CD4-positive, alpha-beta memory T cell (primary cell): ENCODE data around the gene GTPBP10. TPM values are rescaled to one million over a fixed set of nuclear protein-coding genes. Genes with fewer than 3 reads are reported as not detected.

Source experiments
- CTCF ChIA-PET: fragments of 350-600 bp; sonication (Branson Sonifier 250); formaldehyde crosslinking; loops from one replicate; lab custom pipeline; 2021; ENCODE audit warnings: inconsistent platforms; ENCODE audit not compliant: partially characterized antibody; lab: Charles Lee
- POLR2A ChIA-PET: fragments of 350-600 bp; sonication (Branson Sonifier 250); formaldehyde crosslinking; loops from one replicate; lab custom pipeline; 2021; ENCODE audit not compliant: partially characterized antibody; lab: Charles Lee
- DNase-seq, 5 donors: peaks; one replicate each; pipeline versions ENCODE4 v3.0.0 to v3.0.0-alpha.2; 2020 to 2022; ENCODE audit warnings: mixed read lengths in 1 of 5
- H3K27ac ChIP-seq: one replicate; pipeline ENCODE4 v1.7.0; 2013; ENCODE audit warnings: low read depth, low read length
- H3K27me3 ChIP-seq: 2 replicates; pipeline ENCODE4 v1.7.0; 2013; ENCODE audit warnings: mild to moderate bottlenecking, low read length, moderate library complexity; ENCODE audit not compliant: insufficient read depth
- H3K36me3 ChIP-seq: 2 replicates; pipeline ENCODE4 v1.7.0; 2013; ENCODE audit warnings: mild to moderate bottlenecking, low read length, moderate library complexity; ENCODE audit not compliant: insufficient read depth
- H3K4me1 ChIP-seq: 2 replicates; pipeline ENCODE4 v1.7.0; 2013; ENCODE audit warnings: mild to moderate bottlenecking, low read length, moderate library complexity; ENCODE audit not compliant: insufficient read depth
- H3K4me3 ChIP-seq, 2 donors: one replicate each; pipeline ENCODE4 v1.7.0; 2013; ENCODE audit warnings: low read length in 2 of 2, mild to moderate bottlenecking in 1 of 2
- H3K9me3 ChIP-seq, 2 donors: one replicate each; pipeline ENCODE4 v1.7.0; 2013; ENCODE audit warnings: low read length in 2 of 2, control low read depth in 1 of 2; ENCODE audit not compliant: control insufficient read depth in 1 of 2
- H3K27ac Mint-ChIP-seq, 7 donors: one replicate each; pipeline ENCODE4 v1.8.0; 2020 to 2021; ENCODE audit warnings: mixed read lengths in 7 of 7, mild to moderate bottlenecking in 6 of 7, inconsistent platforms in 3 of 7, moderate library complexity in 3 of 7
- H3K27me3 Mint-ChIP-seq, 2 donors: one replicate each; pipeline ENCODE4 v1.8.0; 2020 to 2021; ENCODE audit warnings: mixed read lengths in 2 of 2
- H3K36me3 Mint-ChIP-seq, 2 donors: one replicate each; pipeline ENCODE4 v1.8.0; 2020 to 2021; ENCODE audit warnings: mixed read lengths in 2 of 2, inconsistent platforms in 1 of 2, mild to moderate bottlenecking in 1 of 2
- H3K4me1 Mint-ChIP-seq, 4 donors: one replicate each; pipeline ENCODE4 v1.8.0; 2020 to 2021; ENCODE audit warnings: mixed read lengths in 4 of 4, mild to moderate bottlenecking in 1 of 4
- H3K4me3 Mint-ChIP-seq, 8 donors: one replicate each; pipeline ENCODE4 v1.8.0; 2020 to 2021; ENCODE audit warnings: mixed read lengths in 8 of 8, mild to moderate bottlenecking in 7 of 8, moderate library complexity in 6 of 8, inconsistent platforms in 3 of 8
- H3K9me3 Mint-ChIP-seq, 8 donors: one replicate each; pipeline ENCODE4 v1.8.0; 2020 to 2021; ENCODE audit warnings: mixed read lengths in 8 of 8, mild to moderate bottlenecking in 5 of 8, inconsistent platforms in 3 of 8, moderate library complexity in 1 of 8
- intact Hi-C: fragments of 100-400 bp; cut with micrococcal nuclease; formaldehyde crosslinking; loops from one replicate; pipeline ENCODE4 v1.15.1; 2023
- polyA plus RNA-seq, 2 donors: library from polyadenylated mRNA; unstranded; fragments of 300-500 nt; fragmentation: Illumina TruSeq; gene quantifications; one replicate each; pipeline ENCODE4 v1.2.3, GENCODE V29; 2021
- total RNA-seq, 2 experiments: library from RNA; stranded (reverse); gene quantifications; one replicate each; pipeline ENCODE4 v1.2.3, GENCODE V29; 2021

The GTPBP10 gene
- total and polyA plus RNA-seq, 4 experiments from 2014 or later: 30.6 to 46.7 (median 41.6) TPM

DNA sequence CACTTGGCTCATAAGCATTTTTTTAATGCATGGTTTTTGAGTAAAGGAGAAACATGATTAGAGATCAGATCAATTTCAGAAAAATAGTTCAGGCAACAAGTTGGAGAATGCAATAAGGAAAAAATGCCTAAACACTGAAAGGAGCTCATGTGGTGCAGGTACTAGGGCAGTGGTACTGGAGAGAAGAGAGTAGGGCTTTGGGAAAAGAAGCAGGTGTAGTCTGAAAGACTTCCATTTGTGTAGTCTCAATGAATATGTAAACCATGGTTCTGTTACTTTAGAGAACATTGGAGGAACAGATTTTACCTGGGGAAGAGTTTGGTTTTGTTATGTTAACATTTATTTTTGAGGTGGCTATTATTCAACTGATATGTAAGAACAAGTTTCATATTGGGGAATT is 5.5 kb downstream of the GTPBP10 start:
- POLR2A ChIA-PET: no interaction called here
- no peaks in the 10 kb centered on the region for H3K27me3 ChIP-seq
- intact Hi-C loops: no loop called here
- no peaks in the 10 kb centered on the region for H3K9me3 ChIP-seq
- H3K27ac Mint-ChIP-seq: peak overlapping the region in 1 of 7 donors; percentile 25
- peaks cover 53 to 57% of the 10 kb centered on the region in 2 donors for H3K36me3 Mint-ChIP-seq
- no peaks in the 10 kb centered on the region for H3K27me3 Mint-ChIP-seq
- H3K9me3 Mint-ChIP-seq: peaks cover 0 to 4% (median under 1%) of the 10 kb centered on the region in 8 donors
- H3K4me3 Mint-ChIP-seq: peak overlapping the region in 1 of 8 donors; percentile 28
- CTCF ChIA-PET: no interaction called here
- H3K27ac ChIP-seq: no peak overlapping the region
- DNase-seq: no peak
- peaks cover 28 to 54% (median 41%) of the 10 kb centered on the region in 4 donors for H3K4me1 Mint-ChIP-seq
- H3K36me3 ChIP-seq: peaks cover 13% of the 10 kb centered on the region
- no peak overlapping the region for H3K4me3 ChIP-seq
- peaks cover 38% of the 10 kb centered on the region for H3K4me1 ChIP-seq

DNA sequence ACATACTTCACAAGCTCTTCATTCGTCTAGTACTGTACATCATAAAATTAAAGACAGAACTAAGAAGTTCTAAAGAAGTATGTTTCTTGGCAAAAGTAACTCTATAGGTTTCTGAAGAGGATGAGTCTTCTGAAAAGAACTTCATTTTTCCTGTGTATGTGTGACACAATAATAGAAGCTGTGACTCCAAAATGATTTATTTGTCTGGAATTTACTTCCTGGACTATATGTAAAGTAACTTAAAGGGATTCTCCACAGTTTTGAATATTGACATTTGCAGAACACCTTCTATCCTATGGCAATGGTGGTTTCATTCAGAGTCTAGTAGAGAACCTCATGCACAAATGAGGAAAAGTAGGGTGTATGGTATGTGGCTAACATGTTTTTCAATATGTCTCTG is 36.9 kb downstream of the GTPBP10 start:
- DNase-seq: no peak
- ChIA-PET CTCF (no interaction called here), POLR2A (no interaction called here)
- Mint-ChIP-seq H3K36me3 (peaks cover 65 to 69% of the 10 kb centered on the region in 2 donors), H3K27ac (no peak overlapping the region), H3K4me1 (peaks cover 0 to 5% (median 2%) of the 10 kb centered on the region in 4 donors), H3K27me3 (no peaks in the 10 kb centered on the region), H3K9me3 (no peaks in the 10 kb centered on the region), H3K4me3 (no peak overlapping the region)
- Histone ChIP-seq H3K4me3 (no peak overlapping the region), H3K36me3 (peaks cover 33% of the 10 kb centered on the region), H3K27me3 (no peaks in the 10 kb centered on the region), H3K9me3 (no peaks in the 10 kb centered on the region), H3K4me1 (no peaks in the 10 kb centered on the region), H3K27ac (no peak overlapping the region)
- intact Hi-C loops: no loop called here

DNA sequence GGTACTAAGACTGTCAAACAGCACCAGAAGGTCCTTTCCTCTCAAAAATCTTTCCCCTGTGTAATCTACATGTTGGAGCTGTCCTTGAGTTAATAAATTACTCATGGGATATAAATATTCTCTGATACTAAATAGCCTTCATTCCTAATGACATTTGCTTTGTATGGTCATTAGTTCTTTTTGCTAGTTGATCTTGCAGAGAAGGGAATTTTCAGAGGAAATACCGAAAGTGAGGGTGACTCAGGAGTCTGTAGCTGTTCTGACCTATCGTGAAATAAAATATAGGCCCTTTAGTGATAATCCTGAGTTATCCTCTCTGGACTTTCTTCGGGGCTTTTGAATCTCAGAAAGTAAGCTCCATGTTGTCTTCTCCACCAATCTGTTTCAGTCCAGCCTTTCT is 37.3 kb downstream of the GTPBP10 start:
- H3K36me3 ChIP-seq: peaks cover 33% of the 10 kb centered on the region
- no peak overlapping the region for H3K27ac Mint-ChIP-seq
- no peak overlapping the region for H3K4me3 Mint-ChIP-seq

DNA sequence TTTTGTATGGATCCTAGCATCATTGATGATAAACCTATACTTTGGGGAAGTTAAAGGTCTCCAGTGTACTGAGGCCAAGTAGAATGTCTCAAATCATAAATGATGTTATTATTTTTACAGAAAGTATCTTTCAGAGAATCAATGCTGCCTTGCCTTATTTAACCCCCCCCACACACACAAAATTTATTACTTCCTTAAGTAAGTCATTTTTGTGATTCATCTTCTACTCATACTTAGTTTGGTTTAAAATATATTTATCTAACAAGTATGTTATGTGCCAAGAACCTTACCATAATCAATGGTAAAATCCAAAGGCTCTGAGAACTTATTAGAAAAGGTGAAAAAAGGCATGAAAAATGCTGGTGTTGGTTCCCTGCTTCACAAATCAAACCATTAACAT is 37.9 kb downstream of the GTPBP10 start:
- Mint-ChIP-seq H3K36me3 (peaks cover 58 to 60% of the 10 kb centered on the region in 2 donors), H3K27ac (peak overlapping the region in 1 of 7 donors; percentile 32), H3K9me3 (no peaks in the 10 kb centered on the region), H3K27me3 (no peaks in the 10 kb centered on the region), H3K4me1 (peaks cover 0 to 2% (median 0%) of the 10 kb centered on the region in 4 donors), H3K4me3 (no peak overlapping the region)
- no peak overlapping the region for H3K4me3 ChIP-seq
- H3K27me3 ChIP-seq: no peaks in the 10 kb centered on the region
- CTCF ChIA-PET: no interaction called here
- no peaks in the 10 kb centered on the region for H3K9me3 ChIP-seq
- no peaks in the 10 kb centered on the region for H3K4me1 ChIP-seq
- peaks cover 29% of the 10 kb centered on the region for H3K36me3 ChIP-seq
- no peak overlapping the region for H3K27ac ChIP-seq
- intact Hi-C loops: no loop called here
- DNase-seq: no peak
- POLR2A ChIA-PET: no interaction called here

More for the DNA sequence above, 37.3 kb downstream of the GTPBP10 start:
- no peak for DNase-seq
- no peaks in the 10 kb centered on the region for H3K9me3 Mint-ChIP-seq
- H3K27me3 Mint-ChIP-seq: no peaks in the 10 kb centered on the region
- intact Hi-C loops: no loop called here
- no peaks in the 10 kb centered on the region for H3K9me3 ChIP-seq
- CTCF ChIA-PET: no interaction called here
- H3K4me3 ChIP-seq: no peak overlapping the region
- peaks cover 0 to 5% (median 2%) of the 10 kb centered on the region in 4 donors for H3K4me1 Mint-ChIP-seq
- no peak overlapping the region for H3K27ac ChIP-seq
- H3K27me3 ChIP-seq: no peaks in the 10 kb centered on the region
- POLR2A ChIA-PET: no interaction called here
- H3K4me1 ChIP-seq: no peaks in the 10 kb centered on the region
- H3K36me3 Mint-ChIP-seq: peaks cover 63 to 66% of the 10 kb centered on the region in 2 donors

DNA sequence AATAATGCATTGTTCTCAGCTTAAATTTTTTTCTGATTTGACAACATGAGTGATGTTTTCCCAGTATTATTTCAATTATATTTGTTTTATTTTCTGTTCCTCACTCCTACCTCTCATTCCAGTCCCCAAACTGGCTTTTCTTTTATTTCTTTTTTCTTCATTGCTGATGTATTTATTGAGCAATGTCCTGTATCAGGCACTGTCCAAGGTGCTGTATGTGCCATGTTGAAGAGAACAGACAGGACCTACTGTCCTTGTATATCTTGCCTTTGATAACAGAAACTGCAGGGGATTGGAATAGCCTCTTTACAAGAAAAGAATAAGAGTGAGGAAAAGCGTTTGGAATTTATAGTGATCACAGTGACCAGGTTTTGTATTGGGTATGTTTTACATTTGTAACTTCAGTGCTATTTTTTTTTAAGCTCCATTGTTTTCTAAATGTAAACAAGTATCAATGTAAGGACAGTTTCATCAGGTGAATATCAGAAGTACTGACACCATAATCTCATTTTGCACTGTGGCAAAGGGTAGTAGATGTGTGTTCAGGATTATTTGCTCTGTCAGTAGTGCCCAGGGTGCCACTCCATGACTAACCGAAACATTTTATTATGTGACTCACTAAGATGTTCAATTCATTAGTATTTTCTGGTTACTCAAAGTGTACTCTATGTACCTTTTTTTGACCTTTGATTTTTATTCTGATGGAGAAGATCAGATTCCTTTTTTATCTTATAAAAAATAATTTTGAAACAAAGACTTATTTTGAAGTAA is 41.1 kb downstream of the GTPBP10 start:
- ChIA-PET CTCF (interaction anchor here (0.7 kb wide), 1 partner anchor 65 kb away, joined by 3 read pairs; no protein-coding TSS in a partner anchor), POLR2A (no interaction called here)
- no peak for DNase-seq
- Mint-ChIP-seq H3K27me3 (no peaks in the 10 kb centered on the region), H3K4me3 (no peak overlapping the region), H3K4me1 (peaks cover 0 to 2% (median 0%) of the 10 kb centered on the region in 4 donors), H3K36me3 (peaks cover 40 to 41% of the 10 kb centered on the region in 2 donors), H3K27ac (no peak overlapping the region), H3K9me3 (peaks cover 0 to 13% (median under 1%) of the 10 kb centered on the region in 8 donors)
- intact Hi-C loops: no loop called here
- Histone ChIP-seq H3K36me3 (peaks cover 11% of the 10 kb centered on the region), H3K4me3 (no peak overlapping the region), H3K4me1 (no peaks in the 10 kb centered on the region), H3K9me3 (no peaks in the 10 kb centered on the region), H3K27me3 (no peaks in the 10 kb centered on the region), H3K27ac (no peak overlapping the region)

DNA sequence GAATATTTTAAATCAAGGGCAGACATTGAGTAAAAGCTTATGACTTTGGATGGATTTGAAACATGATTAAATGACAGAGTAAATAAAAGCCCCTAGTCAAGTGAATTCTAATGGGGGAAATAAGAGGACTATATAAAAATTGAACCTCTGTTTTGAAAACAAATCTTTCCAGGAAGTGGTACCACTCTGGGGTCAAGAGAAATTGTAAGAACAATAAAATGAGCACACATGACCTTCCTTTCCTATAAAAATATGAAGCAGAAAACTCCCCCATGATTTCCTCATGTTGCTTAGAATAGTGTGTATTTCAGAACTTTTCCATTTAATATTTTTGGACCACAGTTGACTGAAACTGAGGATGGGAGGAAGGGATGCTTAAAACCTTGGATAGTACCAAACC is 44.4 kb downstream of the GTPBP10 start:
- Mint-ChIP-seq H3K4me3 (no peak overlapping the region), H3K4me1 (no peaks in the 10 kb centered on the region), H3K36me3 (peaks cover 16 to 23% of the 10 kb centered on the region in 2 donors), H3K27me3 (no peaks in the 10 kb centered on the region), H3K27ac (no peak overlapping the region), H3K9me3 (peaks cover 0 to 36% (median 17%) of the 10 kb centered on the region in 8 donors)
- no peaks in the 10 kb centered on the region for H3K27me3 ChIP-seq
- no peak for DNase-seq
- H3K27ac ChIP-seq: no peak overlapping the region
- no peaks in the 10 kb centered on the region for H3K4me1 ChIP-seq
- H3K9me3 ChIP-seq: no peaks in the 10 kb centered on the region
- ChIA-PET POLR2A (no interaction called here), CTCF (no interaction called here)
- intact Hi-C loops: no loop called here
- H3K36me3 ChIP-seq: no peaks in the 10 kb centered on the region
- H3K4me3 ChIP-seq: no peak overlapping the region

DNA sequence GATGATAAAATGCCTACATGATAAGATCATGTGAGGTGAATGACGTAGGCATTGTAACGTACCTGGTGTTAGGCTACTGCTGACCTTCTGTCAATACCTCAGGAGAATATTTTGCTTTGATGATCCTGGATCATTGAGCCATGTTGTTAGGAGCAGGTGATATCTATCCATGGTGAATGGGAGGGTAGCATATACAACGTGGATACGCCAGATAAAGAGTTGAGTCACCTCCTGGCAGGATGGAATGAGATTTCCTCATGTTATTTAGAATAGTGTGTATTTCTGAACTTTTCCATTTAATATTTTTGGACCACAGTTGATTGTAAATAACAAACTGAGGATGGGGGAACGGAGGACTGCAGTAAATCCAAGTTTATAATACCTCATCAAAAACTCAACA is 45.0 kb downstream of the GTPBP10 start:
- Histone ChIP-seq H3K9me3 (no peaks in the 10 kb centered on the region), H3K36me3 (no peaks in the 10 kb centered on the region), H3K4me3 (no peak overlapping the region), H3K4me1 (no peaks in the 10 kb centered on the region), H3K27ac (no peak overlapping the region), H3K27me3 (no peaks in the 10 kb centered on the region)
- Mint-ChIP-seq H3K4me1 (no peaks in the 10 kb centered on the region), H3K27ac (no peak overlapping the region), H3K4me3 (no peak overlapping the region), H3K27me3 (no peaks in the 10 kb centered on the region), H3K9me3 (peaks cover 0 to 41% (median 22%) of the 10 kb centered on the region in 8 donors), H3K36me3 (peaks cover 10 to 18% of the 10 kb centered on the region in 2 donors)
- DNase-seq: no peak
- ChIA-PET CTCF (no interaction called here), POLR2A (no interaction called here)
- intact Hi-C loops: no loop called here
